ENCODE measurements around the gene CCNF.
"Not testable (repeated sequence)": the region's sequence is repeated elsewhere in the genome, so short reads cannot be mapped to it uniquely, and the experiment has no call there.

CCNF gene

DNA sequence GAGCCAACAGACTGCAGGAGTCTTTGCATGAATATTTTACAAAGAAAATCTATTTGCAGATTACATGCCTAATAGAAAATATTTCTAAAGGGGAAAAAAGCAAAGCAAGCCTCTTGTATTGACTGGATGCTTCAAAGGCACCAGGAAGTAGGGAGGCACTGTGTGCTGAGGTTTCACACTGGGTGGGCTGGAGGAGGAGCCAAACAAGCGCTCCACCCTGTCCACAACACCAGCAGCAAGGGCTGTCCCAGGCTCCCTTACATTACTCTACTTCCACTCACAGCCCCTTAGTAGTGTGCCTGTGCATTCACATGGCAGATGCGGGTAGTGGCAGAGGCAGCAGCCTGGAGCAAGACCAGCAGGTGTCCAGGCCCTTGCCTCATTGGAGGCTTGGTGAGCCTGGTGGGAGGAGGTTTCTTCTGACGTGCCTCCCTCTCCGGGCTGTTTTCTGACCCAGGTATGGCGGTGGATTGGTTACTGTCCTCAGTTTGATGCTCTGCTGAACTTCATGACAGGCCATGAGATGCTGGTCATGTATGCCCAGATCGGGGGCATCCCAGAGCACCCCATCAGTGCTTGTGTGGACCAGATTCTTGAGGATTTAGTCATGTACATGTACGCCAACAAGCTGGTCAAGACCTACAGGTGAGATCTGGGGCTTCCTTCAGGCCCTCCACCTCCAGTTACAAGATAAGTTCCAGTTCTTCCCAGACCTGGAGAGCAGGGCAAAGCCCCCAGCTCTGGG is 7.0 kb upstream of the CCNF start:
- Histone ChIP-seq H3K9me3 (no peaks in the 10 kb centered on the region), H3K27me3 (ENCODE audit: low read depth) (no peaks in the 10 kb centered on the region), H3K4me1 (peaks cover 2% of the 10 kb centered on the region; the same call in 1 of the 2 replicates), H3K36me3 (replicated peaks) (no peaks in the 10 kb centered on the region), H3K4me3 (no peak overlapping the region)
- no peak for DNase-seq (ENCODE audit: low spot score in 2 of 2)
- in situ Hi-C loops (cut with MboI; ENCODE audit: low sequenced_read_pairs) = no loop called here

DNA sequence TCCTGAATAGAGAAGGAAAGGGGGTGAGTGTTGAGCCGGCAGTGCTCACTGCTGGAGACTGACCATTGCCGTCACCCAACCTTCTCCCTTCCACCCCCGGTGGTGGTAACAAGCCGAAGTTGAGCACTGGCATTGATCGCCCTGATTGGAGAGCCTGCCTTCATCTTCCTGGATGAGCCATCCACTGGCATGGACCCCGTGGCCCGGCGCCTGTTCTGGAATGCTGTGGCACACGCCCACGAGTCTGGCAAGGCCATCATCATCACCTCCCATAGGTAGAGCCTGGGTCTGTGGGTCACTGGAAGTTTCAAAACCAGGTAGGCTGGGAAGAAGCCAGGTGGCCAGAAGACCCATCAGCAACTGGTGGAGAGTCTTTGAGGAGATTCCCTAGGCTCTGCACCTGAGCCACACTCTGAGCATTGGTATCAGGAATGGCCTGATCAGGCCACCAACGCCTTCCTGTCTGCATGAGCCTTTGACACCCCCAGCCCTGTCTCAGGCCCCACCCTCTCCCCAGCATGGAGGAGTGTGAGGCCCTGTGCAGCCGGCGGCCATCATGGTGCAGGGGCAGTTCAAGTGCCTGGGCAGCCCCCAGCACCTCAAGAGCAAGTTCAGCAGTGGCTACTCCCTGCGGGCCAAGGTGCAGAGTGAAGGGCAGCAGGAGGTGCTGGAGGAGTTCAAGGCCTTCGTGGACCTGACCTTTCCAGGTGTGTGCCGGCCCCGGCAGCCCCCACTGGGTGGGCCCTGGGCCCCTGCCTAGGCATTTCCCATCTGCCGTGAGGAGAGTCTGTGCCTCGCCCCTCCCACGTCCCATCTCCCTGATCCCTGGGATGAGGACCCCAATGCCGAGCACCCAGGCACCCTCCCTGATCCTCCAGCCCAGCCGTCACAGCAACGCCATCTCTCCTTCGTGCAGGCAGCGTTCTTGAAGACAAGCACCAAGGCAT is 4.9 kb upstream of the CCNF start:
- H3K27me3 ChIP-seq (ENCODE audit: low read depth) = no peaks in the 10 kb centered on the region
- no peaks in the 10 kb centered on the region for H3K9me3 ChIP-seq
- in situ Hi-C loops (cut with MboI; ENCODE audit: low sequenced_read_pairs) = no loop called here
- DNase-seq (ENCODE audit: low spot score in 2 of 2) = no peak
- peaks cover under 1% of the 10 kb centered on the region; the same call in 1 of the 2 replicates for H3K36me3 ChIP-seq (replicated peaks)
- peaks cover 10% of the 10 kb centered on the region for H3K4me1 ChIP-seq
- no peak overlapping the region for H3K4me3 ChIP-seq

DNA sequence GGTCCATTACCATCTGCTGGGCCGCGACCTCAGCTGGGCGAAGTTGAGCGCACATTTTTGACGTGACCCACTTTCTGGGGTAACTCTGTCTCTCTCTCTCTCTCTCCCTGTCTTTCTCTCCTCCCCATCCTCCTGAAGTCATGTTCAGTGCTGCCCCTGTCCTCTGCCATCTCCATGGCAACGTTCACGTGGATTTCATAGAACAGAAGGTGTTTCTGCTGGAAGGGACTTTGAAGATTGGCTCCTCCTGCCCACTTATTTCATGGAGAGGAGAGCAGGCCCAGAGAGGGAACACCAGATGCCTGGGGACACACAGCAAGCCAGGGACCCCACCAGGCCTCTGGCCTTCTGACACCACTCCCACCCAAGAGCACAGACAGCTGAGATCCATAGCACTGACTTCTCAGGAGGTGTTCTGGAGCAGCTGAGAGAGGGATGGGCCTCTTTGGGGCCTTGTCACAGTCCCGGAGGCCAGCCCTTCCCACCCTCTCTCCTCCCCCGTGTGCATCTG is 4.2 kb upstream of the CCNF start:
- peaks cover 10% of the 10 kb centered on the region for H3K4me1 ChIP-seq
- H3K9me3 ChIP-seq = no peaks in the 10 kb centered on the region
- no peaks in the 10 kb centered on the region for H3K27me3 ChIP-seq (ENCODE audit: low read depth)
- in situ Hi-C loops (cut with MboI; ENCODE audit: low sequenced_read_pairs) = no loop called here
- H3K4me3 ChIP-seq = no peak overlapping the region
- peaks cover 5% of the 10 kb centered on the region; the same call in 1 of the 2 replicates for H3K36me3 ChIP-seq (replicated peaks)
- DNase-seq (ENCODE audit: low spot score in 2 of 2) = no peak

- no peaks in the 10 kb centered on the region for H3K27me3 ChIP-seq (ENCODE audit: low read depth)
- no peak for DNase-seq (ENCODE audit: low spot score in 2 of 2)
- H3K4me1 ChIP-seq = peaks cover 15% of the 10 kb centered on the region
- peaks cover 11% of the 10 kb centered on the region for H3K36me3 ChIP-seq (replicated peaks)
- in situ Hi-C loops (cut with MboI; ENCODE audit: low sequenced_read_pairs) = no loop called here
- no peak overlapping the region for H3K4me3 ChIP-seq
- no peaks in the 10 kb centered on the region for H3K9me3 ChIP-seq
Measured at GRCh38 chr16:2425825-2426430, 3.3 kb upstream of the CCNF start.

- peaks cover 21% of the 10 kb centered on the region for H3K36me3 ChIP-seq (replicated peaks)
- peaks cover 19% of the 10 kb centered on the region for H3K4me1 ChIP-seq
- no peaks in the 10 kb centered on the region for H3K9me3 ChIP-seq
- in situ Hi-C loops (cut with MboI; ENCODE audit: low sequenced_read_pairs) = no loop called here
- H3K4me3 ChIP-seq = no peak overlapping the region
- no peak for DNase-seq (ENCODE audit: low spot score in 2 of 2)
- H3K27me3 ChIP-seq (ENCODE audit: low read depth) = no peaks in the 10 kb centered on the region
Measured at GRCh38 chr16:2426941-2427361, 2.3 kb upstream of the CCNF start.

DNA sequence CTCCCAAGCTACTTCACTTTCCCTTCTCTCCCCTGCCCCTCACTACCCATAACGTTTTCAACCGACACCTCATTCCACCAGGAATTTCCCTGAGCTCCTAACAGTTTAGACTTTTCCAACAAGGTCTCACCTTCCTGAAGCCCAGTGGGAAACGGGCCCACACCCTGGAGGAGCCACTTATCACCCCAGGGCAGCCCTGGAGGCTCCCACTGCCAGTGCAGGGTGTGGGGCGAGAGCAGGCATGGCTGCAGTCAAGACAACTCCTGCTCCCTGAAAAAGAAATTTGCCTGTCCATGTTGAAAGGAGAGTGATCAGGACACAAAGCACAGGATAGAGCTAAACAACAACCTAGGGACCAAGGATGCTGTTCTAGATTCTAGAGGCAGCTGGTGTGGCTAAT is 1.7 kb upstream of the CCNF start:
- DNase-seq (ENCODE audit: low spot score in 2 of 2) = no peak
- H3K9me3 ChIP-seq = no peaks in the 10 kb centered on the region
- no peak overlapping the region for H3K4me3 ChIP-seq
- in situ Hi-C loops (cut with MboI; ENCODE audit: low sequenced_read_pairs) = no loop called here
- H3K27me3 ChIP-seq (ENCODE audit: low read depth) = no peaks in the 10 kb centered on the region
- peaks cover 19% of the 10 kb centered on the region for H3K4me1 ChIP-seq
- H3K36me3 ChIP-seq (replicated peaks) = peaks cover 27% of the 10 kb centered on the region

DNA sequence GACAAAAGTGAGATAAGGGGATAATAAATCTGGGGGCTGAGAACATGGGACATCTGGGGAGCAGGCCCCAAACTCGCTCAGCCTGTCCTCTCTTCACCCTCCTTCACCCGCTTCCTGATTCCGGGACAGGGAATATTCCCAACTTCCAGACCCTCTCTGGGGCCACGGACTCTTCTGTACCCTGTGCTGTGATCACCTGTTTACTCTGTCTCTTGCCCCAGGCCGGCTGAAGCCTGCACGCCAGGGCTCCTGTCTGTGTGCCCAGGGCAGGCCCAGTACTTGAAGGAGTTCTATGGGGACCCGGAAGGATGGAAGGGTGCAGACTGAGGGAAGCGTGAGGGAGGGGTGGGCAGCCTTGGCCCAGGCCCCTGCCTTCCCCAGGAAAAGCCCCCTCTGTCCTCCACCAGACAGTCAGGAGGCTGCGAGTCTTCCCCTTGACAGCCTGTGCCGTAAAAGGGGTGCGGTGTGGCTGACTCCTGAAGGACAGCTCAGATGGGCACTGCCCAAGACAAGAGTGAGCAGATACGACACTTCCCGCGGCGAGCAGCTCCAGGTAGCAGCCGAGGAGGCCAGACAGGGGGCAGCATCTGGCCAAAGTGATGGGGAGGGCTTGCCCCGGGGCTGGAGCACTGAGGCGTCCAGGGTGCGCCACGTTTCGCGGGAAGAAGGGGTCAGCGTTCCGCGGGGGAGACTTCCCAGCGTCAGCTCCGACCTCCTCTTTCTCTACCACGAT is 1.0 kb upstream of the CCNF start:
- no peaks in the 10 kb centered on the region for H3K9me3 ChIP-seq
- H3K36me3 ChIP-seq (replicated peaks) = peaks cover 34% of the 10 kb centered on the region
- peak in 1 of 2 experiments; percentile 47 for DNase-seq (ENCODE audit: low spot score in 2 of 2)
- H3K4me1 ChIP-seq = peaks cover 18% of the 10 kb centered on the region
- H3K4me3 ChIP-seq = peak overlapping the region; percentile 89
- in situ Hi-C loops (cut with MboI; ENCODE audit: low sequenced_read_pairs) = no loop called here
- no peaks in the 10 kb centered on the region for H3K27me3 ChIP-seq (ENCODE audit: low read depth)

GRCh38 chr16:2428784-2429033 is 538 bp upstream of the CCNF start:
- DNase-seq (ENCODE audit: low spot score in 2 of 2) = no peak
- Histone ChIP-seq H3K36me3 (replicated peaks) (peaks cover 39% of the 10 kb centered on the region), H3K4me1 (peaks cover 17% of the 10 kb centered on the region), H3K27me3 (ENCODE audit: low read depth) (no peaks in the 10 kb centered on the region), H3K4me3 (peak overlapping the region; percentile 89), H3K9me3 (no peaks in the 10 kb centered on the region)
- in situ Hi-C loops (cut with MboI; ENCODE audit: low sequenced_read_pairs) = no loop called here

DNA sequence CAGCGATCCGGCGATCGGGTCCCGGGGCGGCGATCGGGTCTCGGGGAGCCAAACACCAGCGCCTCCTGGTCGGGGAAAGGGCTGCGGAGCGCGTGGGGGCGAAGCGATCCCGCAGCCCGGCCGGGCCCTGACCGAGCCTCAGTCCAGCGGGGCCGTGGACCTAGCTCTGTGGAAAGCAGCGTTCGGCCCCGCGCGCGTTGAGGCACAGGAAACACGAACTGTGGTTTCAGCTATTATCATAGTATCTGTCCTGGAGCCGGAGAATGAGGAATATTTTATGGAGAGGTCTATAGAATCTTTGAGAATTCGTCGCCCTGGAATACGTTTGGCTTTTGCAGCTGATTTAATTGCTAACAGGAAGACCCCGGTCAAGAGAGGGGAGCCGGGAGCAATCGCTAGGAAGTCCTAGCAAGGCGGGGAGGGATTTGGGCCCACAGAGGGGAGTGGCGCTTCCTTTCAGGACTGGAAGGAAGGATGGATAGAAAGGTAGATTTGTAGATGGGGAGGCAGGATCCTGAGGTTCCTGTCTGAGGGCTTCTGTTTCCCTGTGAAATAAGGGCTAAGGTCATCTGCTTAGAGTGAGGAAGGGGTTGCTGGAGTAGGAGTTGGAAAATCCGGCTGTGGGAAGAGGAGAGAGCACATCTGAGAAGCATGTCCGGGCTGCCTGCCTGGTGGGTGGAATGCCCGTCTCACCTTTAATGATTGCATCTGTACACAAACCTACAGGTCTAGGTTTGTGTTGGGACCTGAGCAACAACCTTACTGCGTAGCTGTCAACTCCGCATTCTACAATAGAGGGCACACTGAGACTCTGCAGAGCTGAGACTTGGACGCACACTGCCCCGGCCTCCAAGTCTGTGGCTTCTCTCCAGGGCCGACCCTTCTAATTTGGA is 770 bp downstream of the CCNF start:
- in situ Hi-C loops (cut with MboI; ENCODE audit: low sequenced_read_pairs) = no loop called here
- H3K27me3 ChIP-seq (ENCODE audit: low read depth) = no peaks in the 10 kb centered on the region
- peak overlapping the region; percentile 89 for H3K4me3 ChIP-seq
- peaks cover 52% of the 10 kb centered on the region for H3K36me3 ChIP-seq (replicated peaks)
- peaks cover 17% of the 10 kb centered on the region for H3K4me1 ChIP-seq
- DNase-seq (ENCODE audit: low spot score in 2 of 2) = peak; percentile 36 to 50
- H3K9me3 ChIP-seq = no peaks in the 10 kb centered on the region

DNA sequence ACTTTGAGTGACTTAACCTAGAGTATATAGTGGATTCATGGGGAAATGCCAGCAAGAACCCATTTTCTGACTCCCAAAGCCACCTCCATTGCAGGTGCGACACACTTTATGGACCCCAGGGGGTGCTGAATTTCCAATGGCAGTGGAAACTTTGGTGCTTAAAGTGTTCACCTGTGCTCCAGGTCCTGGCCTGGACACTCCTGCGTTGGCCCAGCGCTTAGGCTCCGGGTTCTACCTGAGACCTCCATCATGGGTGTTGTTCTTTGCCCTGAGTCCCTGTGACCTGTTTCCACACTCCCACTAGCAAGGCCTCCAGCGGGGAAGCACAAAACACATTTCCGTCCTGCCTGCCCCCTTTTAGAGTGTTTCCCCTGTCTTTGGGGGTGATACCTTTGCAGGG is 3.0 kb downstream of the CCNF start:
- in situ Hi-C loops (cut with MboI; ENCODE audit: low sequenced_read_pairs) = no loop called here
- DNase-seq (ENCODE audit: low spot score in 2 of 2) = no peak
- peaks cover 17% of the 10 kb centered on the region for H3K4me1 ChIP-seq
- peaks cover 73% of the 10 kb centered on the region for H3K36me3 ChIP-seq (replicated peaks)
- H3K4me3 ChIP-seq = no peak overlapping the region
- no peaks in the 10 kb centered on the region for H3K27me3 ChIP-seq (ENCODE audit: low read depth)
- H3K9me3 ChIP-seq = no peaks in the 10 kb centered on the region

- peaks cover 17% of the 10 kb centered on the region for H3K4me1 ChIP-seq
- no peak overlapping the region for H3K4me3 ChIP-seq
- no peak for DNase-seq (ENCODE audit: low spot score in 2 of 2)
- H3K9me3 ChIP-seq = no peaks in the 10 kb centered on the region
- H3K36me3 ChIP-seq (replicated peaks) = peaks cover 79% of the 10 kb centered on the region
- in situ Hi-C loops (cut with MboI; ENCODE audit: low sequenced_read_pairs) = no loop called here
- H3K27me3 ChIP-seq (ENCODE audit: low read depth) = no peaks in the 10 kb centered on the region
Measured at GRCh38 chr16:2432801-2433505, 3.7 kb downstream of the CCNF start.

DNA sequence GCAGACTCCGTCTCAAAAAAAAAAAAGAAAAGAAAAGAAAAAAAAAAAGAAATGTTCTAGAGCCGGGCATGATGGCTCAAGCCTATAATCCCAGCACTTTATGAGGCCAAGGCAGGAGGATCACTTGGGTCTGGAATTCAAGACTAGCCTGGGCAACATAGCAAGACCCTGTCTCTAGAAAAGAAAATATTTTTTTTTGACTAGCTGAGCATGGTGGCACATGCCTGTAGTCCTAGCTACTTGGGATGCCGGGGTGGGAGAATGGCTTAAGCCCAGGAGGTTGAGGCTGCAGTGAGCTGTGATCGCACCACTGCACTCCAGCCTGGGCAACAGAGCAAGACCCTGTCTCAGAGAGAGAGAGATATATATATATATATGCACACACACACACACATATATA is 6.0 kb downstream of the CCNF start:
- H3K4me3 ChIP-seq; H3K27me3 ChIP-seq (ENCODE audit: low read depth); DNase-seq (ENCODE audit: low spot score in 2 of 2); H3K4me1 ChIP-seq; H3K9me3 ChIP-seq; in situ Hi-C loops (cut with MboI; ENCODE audit: low sequenced_read_pairs): not testable (repeated sequence)
- H3K36me3 ChIP-seq (replicated peaks) = peaks cover 97% of the 10 kb centered on the region
